HG02981 (cell line): Measurements from ENCODE around the gene ASB10.

Source experiments
- ATAC-seq: cut with Tn5 transposase; IDR thresholded peaks from one replicate; pipeline ENCODE4 v1.9.1; 2021; ENCODE audit warnings: mild to moderate bottlenecking, moderate library complexity; ENCODE audit not compliant: unreplicated experiment

Gene ASB10

DNA sequence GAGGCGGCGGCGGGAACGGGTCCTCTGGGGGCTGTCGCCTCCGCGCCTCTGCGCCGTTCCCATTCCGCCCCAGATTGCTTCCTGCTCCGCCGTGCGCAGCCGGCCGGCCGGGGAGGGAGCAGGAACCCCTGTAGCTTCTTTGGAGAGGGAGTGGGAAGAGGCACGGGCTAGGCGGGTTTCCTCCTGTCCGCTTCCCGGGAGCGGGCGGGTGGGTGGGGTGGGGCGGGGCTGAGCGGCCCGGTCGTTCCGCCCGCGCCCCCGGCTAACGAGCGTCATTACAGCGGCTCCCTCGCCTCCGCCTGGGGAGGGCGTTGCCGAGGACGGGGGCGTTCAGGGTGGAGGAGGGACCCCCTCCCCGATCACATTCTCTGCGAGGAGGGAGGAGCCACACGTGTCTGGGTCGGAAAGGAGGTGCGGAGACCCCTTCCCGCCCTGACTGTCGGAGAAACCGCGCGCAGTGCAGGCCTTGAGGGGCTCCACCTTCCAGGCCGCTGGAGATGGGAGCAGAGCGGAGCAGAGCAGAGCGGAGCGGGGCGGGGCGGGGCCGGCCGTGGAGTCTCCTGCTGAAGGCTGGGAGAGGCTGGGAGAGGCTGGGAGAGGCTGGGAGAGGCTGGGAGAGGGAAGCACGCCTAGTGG, 61.1 kb downstream of the ASB10 start:
- no peak for ATAC-seq
